Measurements from ENCODE around the gene FBXO46.
"Not testable (repeated sequence)": the region's sequence is repeated elsewhere in the genome, so short reads cannot be mapped to it uniquely, and the experiment has no call there.

The FBXO46 gene

DNA sequence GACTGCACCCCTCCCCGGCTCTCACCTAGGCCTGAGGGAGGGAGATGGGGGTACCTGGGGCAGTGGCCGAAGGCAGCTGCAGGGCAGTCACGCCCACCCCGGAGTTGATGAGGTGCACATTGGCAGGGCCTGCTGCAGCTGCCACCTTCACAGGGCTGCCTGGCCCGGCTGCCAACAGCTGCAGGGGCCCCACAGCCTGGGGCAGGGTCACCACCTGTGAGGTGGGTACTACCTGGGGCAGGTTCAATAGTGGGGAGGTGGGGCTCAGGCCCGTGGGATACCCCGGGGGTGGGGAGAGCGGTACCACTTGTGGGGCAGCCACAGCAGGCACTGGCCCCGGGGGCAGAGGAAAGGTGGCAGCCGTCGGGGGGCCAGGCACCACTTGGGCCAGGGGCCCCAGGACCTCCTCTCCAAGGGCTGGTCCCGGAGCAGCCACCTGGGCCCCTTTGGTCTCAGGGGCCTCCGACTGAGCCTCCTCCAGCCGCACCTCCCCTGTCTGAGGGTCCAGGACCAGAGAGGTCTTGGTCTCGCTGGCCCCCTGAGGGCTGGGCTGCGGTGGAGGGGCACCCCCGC lies 35.7 kb upstream of the FBXO46 start:
- DNase-seq, result no peak

DNA sequence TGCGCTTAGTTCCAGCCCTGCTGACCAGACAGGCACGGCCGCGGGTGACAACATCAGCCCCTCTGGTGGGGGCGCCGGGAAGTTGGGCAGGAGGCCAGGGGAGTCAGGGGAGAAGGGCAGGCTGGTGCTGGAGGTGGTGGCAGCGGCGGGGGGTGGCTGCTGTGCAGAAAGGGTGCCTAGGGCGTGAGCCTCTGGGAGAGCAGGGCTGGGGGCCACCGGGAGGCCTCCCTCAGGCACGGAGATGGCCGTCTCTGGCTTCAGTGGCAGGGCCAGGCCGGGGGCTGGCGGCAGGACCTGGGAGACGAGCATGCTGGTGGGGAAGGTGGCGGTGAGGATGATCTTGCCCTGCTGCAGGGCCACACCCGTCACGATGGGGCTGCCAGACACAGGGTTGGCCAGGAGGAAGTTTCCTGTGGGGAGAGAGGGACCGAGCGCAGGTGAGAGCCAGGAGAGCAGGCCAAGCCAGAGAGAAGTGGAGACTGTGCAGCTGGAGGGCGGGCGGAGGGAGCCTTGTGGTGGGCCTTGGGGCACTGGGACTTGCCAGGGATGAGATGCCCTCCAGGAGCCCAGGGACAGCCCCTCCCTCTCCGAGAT lies 35.1 kb upstream of the FBXO46 start:
- DNase-seq, result no peak

GRCh38 chr19:45764945-45765701 lies 34.4 kb upstream of the FBXO46 start:
- DNase-seq, result no peak

DNA sequence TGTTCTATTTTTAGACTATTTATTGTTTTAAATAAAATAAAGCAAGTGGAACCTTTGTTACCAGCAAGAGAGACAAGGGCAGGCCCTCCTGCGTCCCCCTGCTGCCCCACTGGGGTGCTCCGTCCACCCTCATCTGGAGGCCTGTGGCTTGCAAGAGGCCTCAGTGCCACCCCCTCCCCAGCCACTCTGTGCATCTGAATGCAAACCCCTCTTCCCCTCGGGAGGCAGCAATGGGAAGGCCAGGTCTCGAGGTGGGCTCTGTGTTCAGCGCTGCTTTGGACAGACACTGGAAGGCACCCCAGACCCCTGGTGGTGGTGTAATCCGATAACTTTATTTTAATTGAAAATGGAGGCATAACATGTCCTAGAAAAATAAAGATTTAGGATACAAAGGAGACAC lies 33.8 kb upstream of the FBXO46 start:
- no peak for DNase-seq

- no peak for DNase-seq
Observed at GRCh38 chr19:45763691-45764294, 33.1 kb upstream of the FBXO46 start.

- DNase-seq, result no peak
Observed at GRCh38 chr19:45762870-45763631, 32.4 kb upstream of the FBXO46 start.

- no peak for DNase-seq
Observed at GRCh38 chr19:45761714-45762113, 31.0 kb upstream of the FBXO46 start.

DNA sequence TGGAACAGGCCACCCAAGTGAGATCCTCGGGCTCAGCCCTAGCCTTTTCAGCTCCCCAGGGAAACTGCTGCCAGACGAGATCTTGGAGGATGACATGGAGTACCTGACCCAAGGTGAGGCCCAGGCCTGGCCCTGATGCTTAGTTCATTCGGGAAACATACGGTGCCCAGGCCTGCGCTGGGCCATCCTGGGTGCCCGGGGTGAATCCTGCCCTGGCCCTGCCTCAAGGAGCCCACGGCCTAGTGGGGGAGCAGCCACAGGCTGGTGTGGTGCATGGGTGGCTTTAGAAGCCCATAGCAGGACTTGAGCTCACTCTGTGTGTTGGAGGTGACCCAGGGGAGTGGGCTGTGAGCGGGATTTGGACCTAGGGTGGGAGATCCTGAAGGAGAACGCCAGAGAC lies 28.2 kb upstream of the FBXO46 start:
- DNase-seq, result no peak

DNA sequence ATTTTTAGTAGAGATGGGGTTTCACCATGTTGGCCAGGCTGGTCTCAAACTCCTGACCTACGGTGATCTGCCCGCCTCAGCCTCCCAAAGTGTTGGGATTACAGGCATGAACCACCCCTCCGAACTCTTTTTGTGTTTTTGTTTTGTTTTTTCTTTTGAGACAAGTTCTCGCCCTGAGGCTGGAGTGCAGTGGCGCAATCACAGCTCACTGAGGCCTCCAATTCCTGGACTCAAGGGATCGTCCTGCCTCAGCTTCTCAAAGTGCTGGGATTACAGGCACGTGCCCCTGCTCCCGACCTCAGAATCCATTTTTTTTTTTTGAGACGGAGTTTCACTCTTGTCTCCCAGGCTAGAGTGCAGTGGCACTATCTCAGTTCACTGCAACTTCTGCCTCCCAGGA lies 27.0 kb upstream of the FBXO46 start:
- DNase-seq, result no peak

GRCh38 chr19:45754323-45754722 lies 23.6 kb upstream of the FBXO46 start:
- DNase-seq, result no peak

GRCh38 chr19:45753548-45753947 lies 22.9 kb upstream of the FBXO46 start:
- no peak for DNase-seq

DNA sequence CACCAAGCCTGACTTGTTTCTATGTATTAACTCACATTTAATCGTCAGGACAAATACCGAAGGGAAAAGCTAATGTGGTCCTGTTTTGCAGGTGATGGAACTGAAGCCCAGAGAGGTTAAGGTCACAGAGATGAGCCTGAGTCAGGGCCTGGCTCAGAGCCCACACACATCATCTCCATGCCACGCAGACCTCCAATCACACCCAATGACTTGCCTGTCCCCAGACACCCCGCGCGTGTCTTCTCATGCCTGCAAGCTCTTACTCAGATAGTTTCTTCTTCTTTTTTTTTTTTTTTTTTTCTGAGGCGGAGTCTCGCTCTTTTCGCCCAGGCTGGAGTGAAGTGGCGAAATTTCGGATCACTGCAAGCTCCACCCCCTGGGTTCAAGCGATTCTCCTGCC lies 21.9 kb upstream of the FBXO46 start:
- no peak for DNase-seq

DNA sequence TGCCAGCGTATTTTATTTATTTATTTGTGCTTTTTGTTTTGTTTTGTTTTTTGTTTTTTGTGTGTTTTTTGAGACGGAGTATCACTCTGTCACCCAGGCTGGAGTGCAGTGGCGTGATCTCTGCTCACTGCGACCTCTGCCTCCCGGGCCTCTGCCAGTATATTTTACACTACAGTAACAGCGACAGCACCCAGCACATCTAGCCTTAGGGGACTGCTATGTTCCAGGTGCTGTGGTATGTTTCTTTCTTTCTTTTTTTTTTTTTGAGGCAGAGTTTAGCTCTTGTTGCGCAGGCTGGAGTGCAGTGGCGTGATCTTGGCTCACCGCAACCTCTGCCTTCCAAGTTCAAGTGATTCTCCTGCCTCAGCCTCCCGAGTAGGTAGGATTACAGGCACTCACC lies 20.8 kb upstream of the FBXO46 start:
- not testable (repeated sequence) for DNase-seq

DNA sequence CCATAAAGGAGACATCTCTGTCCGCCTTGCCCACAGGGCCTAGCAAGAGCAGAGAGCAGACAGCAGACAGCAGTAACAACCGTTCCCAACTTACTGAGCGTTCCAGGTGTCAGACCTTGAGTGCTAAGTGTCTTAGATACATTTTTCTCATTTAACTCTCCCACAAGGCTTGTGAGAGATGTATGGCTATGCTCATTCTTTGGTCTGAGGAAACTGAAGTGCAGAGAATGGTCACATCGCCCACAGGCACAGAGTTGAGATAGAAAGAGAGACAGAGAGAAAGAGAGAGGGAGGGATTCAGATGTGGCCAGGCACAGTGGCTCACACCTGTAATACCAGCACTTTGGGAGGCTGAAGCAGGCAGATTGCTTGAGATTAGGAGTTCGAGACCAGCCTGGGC lies 16.8 kb upstream of the FBXO46 start:
- DNase-seq, result no peak

- no peak for DNase-seq
Observed at GRCh38 chr19:45746866-45747265, 16.2 kb upstream of the FBXO46 start.

- no peak for DNase-seq
Observed at GRCh38 chr19:45745606-45746005, 14.9 kb upstream of the FBXO46 start.

DNA sequence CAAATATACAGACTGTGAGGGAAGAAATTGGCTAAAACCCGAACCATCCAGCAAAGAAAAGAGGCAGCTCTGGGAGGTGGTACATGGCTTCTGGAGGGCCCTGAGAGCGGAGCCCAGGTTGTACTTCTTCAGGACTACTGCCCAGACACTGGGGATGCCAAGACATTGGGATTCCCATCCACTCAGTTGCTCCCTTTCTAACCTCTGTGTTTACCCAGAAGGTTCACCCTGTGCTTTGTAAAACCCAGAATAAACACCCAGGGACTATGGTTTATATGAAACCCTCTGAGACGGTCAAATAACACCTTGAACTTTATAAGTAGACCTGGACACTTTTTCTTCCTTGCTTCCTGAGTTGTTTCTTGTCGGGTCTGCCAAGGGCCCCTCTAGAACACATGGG lies 12.3 kb upstream of the FBXO46 start:
- no peak for DNase-seq

DNA sequence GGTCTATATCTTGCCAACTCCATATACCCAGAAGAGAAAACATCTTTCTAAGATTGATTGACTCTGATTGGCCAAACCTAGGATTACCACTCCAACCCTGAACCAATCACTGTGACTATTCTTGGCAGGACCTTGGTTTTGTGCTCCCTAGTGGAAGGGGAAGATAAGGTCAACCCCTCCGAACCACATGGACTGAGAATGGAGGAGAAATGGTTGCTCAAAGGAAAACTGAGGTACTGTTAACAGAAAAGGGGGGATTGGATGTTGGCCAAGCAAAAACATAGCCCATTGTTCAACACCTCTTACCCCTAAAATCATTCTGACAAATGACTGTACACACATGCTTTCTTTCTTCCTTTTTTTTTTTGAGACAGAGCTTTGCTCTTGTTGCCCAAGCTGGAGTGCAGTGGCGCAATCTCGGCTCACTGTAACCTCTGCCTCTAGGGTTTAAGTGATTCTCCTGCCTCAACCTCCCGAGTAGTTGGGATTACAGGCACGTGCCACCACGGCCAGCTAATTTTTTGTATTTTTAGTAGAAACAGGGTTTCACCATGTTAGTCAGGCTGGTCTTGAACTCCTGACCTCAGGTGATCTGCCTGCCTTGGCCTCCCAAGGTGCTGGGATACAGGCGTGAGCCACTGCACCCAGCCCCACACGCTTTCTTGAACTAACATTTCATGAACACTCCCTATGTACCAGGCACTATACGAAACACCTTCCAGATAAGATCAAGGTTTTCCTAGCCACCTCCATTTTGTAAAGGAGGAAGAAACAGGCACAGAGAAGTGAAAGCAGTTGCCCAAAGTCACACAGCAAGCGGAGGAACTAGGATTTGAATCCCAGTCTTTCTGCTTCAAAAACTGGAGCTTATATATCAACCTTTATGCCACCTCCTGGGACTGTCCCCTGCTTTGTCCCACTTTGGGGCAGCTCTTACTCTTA lies 9.1 kb upstream of the FBXO46 start:
- DNase-seq, result no peak

GRCh38 chr19:45733160-45733810 lies 2.6 kb upstream of the FBXO46 start, which contains the start of gene MEIOSIN:
MEIOSIN (plus strand) TSS chr19:45733439; CDS start chr19:45735377, 1,938 bp downstream.
- no peak for DNase-seq

DNA sequence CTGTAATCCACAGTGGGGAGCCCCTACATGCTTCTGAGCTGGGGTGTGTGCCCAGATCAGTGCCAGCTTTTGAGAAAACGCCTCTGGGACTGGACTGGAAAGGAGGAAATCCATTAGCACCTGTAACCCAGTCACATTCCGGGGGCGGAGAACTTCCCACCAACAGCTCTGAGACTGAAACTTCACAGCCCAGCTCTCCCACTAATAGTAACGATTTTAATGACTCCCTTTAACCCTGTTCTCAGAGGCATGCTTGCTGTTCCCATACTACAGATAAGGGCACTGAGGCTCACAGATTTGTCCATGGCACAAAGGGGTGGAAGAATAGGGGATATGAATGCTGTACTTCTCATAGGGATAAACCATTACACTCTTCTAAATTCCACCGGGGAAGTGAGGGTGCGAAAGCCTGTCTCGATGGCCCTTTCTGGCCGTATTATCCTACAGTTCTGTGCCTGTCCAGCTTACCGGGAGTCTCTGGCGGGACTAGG lies 851 bp downstream of the FBXO46 start:
- DNase-seq, result peak in 1 of 14 donors; percentile 18

GRCh38 chr19:45728683-45729082 lies 2.0 kb downstream of the FBXO46 start:
- not testable (repeated sequence) for DNase-seq

Data from C1 segment of cervical spinal cord (tissue), 14 donors.